ENCODE data around the gene TFCP2.

TFCP2 gene

DNA sequence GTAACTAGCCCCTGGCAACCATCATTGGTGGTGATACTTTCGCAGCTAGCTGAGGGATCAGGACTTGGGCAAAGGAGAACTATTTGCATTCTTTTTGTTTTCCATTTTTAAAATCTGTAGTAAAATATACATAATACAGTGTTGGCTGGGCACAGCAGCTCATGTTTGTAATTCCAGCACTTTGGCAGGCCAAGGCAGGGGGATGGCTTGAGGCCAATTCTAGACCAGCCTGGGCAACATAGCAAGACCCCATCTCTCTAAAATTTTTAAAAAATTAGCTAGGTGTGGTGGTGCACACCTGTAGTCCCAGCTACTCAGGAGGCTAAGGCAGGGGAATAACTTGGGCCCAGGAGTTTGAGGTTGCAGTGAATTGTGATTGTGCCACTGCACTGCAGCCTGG, 20.0 kb downstream of the TFCP2 start:
- DNase-seq = no peak

DNA sequence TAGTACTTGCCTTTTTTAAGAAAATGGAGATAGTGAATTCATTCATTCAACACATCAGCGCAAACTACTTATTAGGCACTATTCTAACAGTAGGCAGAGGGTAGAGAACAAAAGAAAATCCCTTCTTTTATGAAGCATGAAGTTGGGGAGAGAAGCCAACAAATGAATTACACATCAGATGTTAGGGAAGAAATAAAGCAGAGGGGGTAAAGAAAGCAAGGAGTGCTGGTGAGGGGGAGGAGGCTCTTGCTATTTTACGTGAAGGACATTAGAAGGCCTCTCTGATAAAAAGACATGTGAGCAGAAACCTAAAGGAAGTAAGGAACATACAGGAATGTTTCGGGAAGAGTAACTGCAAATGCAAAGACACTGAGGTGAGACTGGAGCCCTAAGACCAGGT, 22.2 kb downstream of the TFCP2 start:
- DNase-seq = no peak

DNA sequence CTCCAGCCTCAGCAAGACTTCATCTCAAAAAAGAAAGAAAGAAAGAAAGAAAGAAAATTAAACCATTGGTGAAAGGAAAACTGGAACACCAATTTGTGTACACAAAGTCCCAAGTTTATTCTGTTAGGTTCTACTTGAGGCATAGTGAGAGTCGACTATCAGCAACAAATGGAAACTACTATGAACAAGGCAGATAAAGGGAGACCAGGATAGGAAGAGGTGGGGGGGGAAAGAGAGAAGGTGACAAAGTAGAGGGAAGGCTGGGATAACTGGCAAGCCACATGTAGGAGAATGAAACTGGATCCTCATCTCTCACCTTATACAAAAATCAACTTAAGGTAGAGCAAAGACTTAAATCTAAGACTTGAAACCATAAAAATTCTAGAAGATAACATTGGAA, 25.6 kb downstream of the TFCP2 start:
- DNase-seq = no peak

- DNase-seq = no peak
Observed at GRCh38 chr12:51139292-51139844, 33.6 kb downstream of the TFCP2 start.

DNA sequence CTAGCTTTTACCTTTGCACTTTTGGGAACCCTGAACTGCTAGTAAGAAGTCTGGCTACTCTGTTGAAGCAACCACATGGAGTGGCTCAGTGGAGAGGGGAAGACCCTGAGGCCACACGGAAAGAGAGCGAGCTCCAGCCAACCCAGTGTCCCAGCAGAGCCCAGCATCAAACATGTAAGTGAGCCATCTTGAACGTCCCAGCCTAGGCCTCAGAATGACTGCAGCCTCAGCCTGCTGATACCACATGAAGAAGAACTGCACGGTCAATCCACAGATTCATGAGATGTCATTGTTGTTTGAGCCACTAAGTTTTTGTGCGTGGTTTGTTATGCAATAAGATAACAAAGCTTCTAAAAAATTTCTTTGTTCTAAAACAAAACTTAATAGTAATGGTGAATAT, 40.2 kb downstream of the TFCP2 start:
- no peak for DNase-seq

- no peak for DNase-seq
Observed at GRCh38 chr12:51131745-51132521, 41.0 kb downstream of the TFCP2 start.

GRCh38 chr12:51128919-51129318, 44.0 kb downstream of the TFCP2 start:
- no peak for DNase-seq

- no peak for DNase-seq
Observed at GRCh38 chr12:51127050-51127729, 45.7 kb downstream of the TFCP2 start.

- no peak for DNase-seq
Observed at GRCh38 chr12:51126297-51126696, 46.6 kb downstream of the TFCP2 start.

GRCh38 chr12:51124504-51124903, 48.4 kb downstream of the TFCP2 start:
- DNase-seq = no peak

DNA sequence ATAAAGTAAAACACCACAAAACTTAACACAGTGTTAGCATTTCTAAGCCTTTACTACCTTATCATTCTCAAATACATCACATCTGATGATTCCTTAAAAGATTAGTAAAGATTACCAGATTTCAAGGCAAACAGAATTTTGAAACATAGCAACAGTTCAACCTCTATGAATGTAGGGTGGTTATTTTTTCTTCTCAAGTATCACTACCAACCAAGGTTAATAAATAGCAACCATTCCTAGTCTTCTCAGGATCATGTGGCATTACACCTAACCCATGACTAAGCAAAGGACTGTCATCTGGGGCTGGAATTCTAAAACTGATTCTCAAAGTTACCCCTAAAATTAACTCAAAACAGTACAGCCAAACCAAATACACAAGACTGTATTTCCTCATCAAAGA, 50.1 kb downstream of the TFCP2 start:
- DNase-seq = no peak

- DNase-seq = no peak
Observed at GRCh38 chr12:51118706-51119105, 54.2 kb downstream of the TFCP2 start.

GRCh38 chr12:51115533-51115932, 57.4 kb downstream of the TFCP2 start:
- no peak for DNase-seq

DNA sequence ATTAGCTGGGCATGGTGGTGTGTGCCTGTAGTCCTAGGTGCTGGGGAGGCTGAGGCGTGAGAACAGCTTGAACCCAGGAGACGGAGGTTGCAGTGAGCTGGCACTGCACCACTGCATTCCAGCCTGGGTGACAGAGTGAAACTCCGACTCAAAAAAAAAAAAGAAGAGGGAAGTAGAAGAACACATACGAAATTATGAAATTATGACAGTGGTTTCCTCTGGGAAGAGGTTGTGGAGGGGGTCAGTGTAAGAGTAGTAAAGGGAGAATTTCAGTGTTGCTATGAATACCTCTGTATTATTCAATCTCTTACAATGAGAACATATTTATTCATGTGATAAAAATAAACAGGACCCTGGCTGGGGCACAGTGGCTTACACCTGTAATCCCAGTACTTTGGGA, 64.8 kb downstream of the TFCP2 start:
- no peak for DNase-seq

DNA sequence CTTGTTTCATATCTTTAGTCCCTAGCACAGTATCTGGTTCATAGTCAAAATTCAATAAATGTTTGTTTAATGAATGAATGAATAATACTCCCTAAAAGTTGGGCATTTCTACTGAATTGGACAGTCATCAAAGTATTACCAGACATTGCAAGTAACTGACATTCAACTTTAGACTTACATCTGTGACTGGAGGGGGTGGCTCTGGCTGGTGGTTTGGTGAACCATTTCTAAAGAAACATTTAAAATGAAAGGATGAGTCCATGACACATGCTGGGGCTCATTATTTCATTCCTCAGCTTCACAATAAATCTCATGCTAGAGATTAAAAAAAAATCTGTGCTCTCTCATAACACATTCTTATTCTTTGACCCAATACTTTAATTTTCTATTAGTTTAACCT, 69.0 kb downstream of the TFCP2 start:
- no peak for DNase-seq

- no peak for DNase-seq
Observed at GRCh38 chr12:51098611-51099010, 74.3 kb downstream of the TFCP2 start.

DNA sequence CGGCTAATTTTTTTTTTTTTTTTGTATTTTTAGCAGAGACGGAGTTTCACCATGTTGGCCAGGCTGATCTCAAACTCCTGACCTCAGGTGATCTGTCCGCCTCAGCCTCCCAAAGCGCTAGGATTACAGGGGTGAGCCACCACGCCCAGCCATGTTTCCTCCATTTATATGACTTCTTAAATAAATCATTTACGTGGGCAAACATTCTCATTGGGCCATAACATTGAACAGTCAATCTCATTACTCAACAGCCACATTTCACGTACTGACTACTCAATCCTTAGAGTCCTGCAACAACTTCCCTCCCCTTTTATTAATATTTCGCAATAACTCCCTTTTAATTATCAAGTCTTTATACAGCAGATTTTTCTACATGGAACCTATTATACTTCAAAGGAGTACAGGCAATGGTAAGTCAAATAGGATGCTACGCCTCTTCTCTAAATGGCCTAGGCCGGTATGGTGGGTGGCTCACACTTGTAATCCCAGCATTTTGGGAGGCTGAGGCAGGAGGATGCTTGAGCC, 82.2 kb downstream of the TFCP2 start:
- no peak for DNase-seq

- DNase-seq = no peak
Observed at GRCh38 chr12:51087818-51088217, 85.1 kb downstream of the TFCP2 start.

- DNase-seq = no peak
Observed at GRCh38 chr12:51086933-51087332, 86.0 kb downstream of the TFCP2 start.

GRCh38 chr12:51085757-51086156, 87.2 kb downstream of the TFCP2 start:
- no peak for DNase-seq

GRCh38 chr12:51083126-51083833, 89.7 kb downstream of the TFCP2 start, which contains the start of gene CSRNP2:
Gene CSRNP2, minus strand, starts transcription at chr12:51083596. Its CDS starts 7,035 bp downstream, at chr12:51076561.
- peak; percentile 94 for DNase-seq

DNA sequence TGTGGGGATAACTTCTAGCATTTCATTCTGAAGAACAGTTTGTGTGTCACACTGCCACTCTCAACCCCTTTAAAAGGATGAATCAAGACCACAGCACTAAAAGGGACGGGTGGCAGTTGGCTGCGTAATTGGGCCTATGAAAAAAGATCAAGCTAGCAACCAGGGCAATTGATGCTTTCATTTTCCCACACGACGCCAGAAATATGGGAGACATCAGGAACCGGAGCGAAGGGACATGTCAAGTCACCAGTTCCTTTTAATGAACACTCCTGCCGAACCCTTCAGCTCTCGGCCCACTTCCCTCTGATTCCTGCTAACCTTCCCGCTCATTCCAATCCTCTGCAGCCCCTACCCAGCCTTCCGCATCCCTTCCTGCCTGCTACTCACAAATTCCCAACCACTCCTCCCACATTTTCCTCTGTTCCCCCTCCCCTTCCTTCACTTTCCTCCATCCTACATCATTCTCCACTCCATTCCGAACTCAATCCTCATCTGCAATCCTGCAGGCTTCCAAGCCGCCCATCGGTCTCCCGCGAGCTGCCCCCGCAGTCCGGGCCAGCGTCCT, 90.3 kb downstream of the TFCP2 start:
- peak; percentile 58 for DNase-seq

DNA sequence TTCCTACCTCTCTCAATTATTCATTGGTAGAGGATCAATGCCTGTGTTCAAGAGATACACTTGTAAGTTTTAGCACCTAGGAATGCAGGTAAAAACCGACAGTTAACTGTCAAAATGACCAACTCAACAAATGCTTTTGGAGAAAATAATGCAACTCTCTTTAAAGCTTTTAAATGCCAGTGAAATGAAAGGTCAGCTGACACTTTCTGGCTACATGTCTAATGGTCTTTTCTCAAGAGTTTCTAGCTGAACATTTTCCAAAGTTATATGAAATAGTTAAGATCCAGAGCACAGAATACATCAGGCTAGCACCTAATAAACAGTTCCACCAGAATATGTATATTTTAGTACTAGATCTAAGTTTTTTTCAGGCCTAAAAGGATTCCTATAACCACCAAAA, 91.5 kb downstream of the TFCP2 start:
- DNase-seq = no peak
